Prostate gland (tissue), 2 donors: Measurements from ENCODE around the gene FRMD4A.
"Not testable (repeated sequence)": the region's sequence is repeated elsewhere in the genome, so short reads cannot be mapped to it uniquely, and the experiment has no call there.

ENCODE experiments used
- POLR2A ChIP-seq: fragments of 450-650 bp; IDR thresholded peaks from one replicate; pipeline ENCODE4 v1.6.1; 2016; ENCODE audit warnings: antibody characterized with exemption, mild to moderate bottlenecking
- TF ChIP-seq, protein P1 (sequence below), 4 experiments: fragments of 200-600 bp in 2 of 4; fragments of 450-650 bp in 2 of 4; sonication (generic) in 2 of 4; IDR thresholded peaks; 1 replicate in 3 of 4; 2 replicates in 1 of 4; pipeline ENCODE4 v1.5.1; 2016 to 2019; ENCODE audit warnings: antibody characterized with exemption in 4 of 4, mild to moderate bottlenecking in 2 of 4, moderate library complexity in 2 of 4

GRCh38 chr10:14238659-14239058 is 92.1 kb downstream of the FRMD4A start:
- not testable (repeated sequence) for TF ChIP-seq POLR2A
- TF ChIP-seq, protein P1, sequence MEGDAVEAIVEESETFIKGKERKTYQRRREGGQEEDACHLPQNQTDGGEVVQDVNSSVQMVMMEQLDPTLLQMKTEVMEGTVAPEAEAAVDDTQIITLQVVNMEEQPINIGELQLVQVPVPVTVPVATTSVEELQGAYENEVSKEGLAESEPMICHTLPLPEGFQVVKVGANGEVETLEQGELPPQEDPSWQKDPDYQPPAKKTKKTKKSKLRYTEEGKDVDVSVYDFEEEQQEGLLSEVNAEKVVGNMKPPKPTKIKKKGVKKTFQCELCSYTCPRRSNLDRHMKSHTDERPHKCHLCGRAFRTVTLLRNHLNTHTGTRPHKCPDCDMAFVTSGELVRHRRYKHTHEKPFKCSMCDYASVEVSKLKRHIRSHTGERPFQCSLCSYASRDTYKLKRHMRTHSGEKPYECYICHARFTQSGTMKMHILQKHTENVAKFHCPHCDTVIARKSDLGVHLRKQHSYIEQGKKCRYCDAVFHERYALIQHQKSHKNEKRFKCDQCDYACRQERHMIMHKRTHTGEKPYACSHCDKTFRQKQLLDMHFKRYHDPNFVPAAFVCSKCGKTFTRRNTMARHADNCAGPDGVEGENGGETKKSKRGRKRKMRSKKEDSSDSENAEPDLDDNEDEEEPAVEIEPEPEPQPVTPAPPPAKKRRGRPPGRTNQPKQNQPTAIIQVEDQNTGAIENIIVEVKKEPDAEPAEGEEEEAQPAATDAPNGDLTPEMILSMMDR (IDR thresholded peaks at IDR 0.05), result not testable (repeated sequence)
